Urothelium cell line (cell line): Measurements from ENCODE around the gene CCSER1.
A peak's percentile ranks its signal among the peaks of the same experiment; 100 is the strongest.
"Not testable (repeated sequence)": the region's sequence is repeated elsewhere in the genome, so short reads cannot be mapped to it uniquely, and the experiment has no call there.

Source experiments
- DNase-seq: peaks from one replicate; pipeline ENCODE4 v3.0.0; 2011; ENCODE audit warnings: low spot score, mixed read lengths
- FAIRE-seq: peaks from 2 replicates; lab custom pipeline; 2011; peaks lifted over from hg19 to GRCh38; lab: Jason Lieb, UNC

CCSER1 gene

DNA sequence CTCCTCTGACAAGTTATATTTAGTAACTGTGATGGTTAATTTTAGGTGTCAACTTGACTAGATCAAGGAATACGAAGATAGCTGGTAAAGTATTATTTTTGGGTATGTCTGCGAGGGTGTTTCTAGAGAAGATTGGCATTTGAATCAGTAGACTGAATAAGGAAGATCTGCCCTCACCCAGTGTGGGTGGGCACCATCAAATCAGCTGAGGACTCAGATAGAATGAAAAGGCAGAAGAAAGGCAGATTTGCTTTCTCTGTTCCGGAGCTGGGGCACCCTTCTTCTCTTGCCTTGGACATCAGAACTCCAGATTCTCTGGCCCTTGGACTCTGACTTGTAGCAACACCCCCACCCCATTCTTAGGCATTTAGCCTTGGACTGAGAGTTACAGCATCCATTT is 981.6 kb downstream of the CCSER1 start:
- DNase-seq (no peak), FAIRE-seq (no peak)

DNA sequence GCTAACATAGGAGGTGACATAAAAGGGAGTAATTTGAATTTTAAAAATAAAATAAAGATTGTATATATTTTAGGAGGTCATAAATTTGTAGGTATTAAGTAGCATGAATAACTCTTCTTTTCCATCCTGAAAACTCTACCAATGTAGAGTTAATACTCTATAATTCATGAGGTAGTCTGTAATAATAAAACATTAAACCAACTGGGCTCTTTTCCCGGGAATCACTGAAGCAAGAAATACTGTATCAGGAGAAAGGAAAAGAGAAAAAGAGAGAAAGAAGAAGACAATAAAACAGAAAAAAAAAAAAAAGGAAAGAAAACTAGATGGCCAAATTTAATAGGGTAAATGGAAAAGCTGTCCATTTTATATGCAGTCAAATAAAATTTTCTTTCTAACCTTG is 984.4 kb downstream of the CCSER1 start:
- no peak for DNase-seq

DNA sequence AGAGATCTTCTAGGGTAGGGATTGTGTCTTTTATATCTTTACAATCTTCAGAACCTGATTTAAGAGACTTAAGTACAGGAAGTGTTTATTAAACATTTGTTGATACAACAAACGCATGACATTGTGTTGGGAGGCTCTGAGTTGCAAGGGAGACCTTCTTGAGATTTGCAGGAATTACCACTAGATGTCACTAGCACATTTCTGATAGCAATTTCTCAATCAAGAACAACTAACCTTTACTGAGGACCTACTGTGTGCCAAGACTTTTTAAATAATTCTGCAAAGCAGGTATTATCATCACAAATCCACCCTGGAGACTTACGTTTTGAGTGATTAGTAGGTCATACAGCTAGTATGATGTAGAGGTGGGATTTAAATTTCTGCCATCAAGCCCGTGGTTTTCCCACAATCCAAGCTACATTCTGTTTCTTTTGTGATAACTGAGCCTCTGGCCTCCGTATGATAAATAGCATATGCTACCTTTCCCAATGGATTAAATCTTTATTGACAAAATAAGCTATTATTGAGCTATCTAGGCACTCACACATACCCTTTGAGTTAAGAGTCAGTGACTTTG is 986.0 kb downstream of the CCSER1 start:
- DNase-seq: peak; percentile 23
- no peak for FAIRE-seq

More for the DNA sequence above, 984.4 kb downstream of the CCSER1 start:
- FAIRE-seq: no peak

DNA sequence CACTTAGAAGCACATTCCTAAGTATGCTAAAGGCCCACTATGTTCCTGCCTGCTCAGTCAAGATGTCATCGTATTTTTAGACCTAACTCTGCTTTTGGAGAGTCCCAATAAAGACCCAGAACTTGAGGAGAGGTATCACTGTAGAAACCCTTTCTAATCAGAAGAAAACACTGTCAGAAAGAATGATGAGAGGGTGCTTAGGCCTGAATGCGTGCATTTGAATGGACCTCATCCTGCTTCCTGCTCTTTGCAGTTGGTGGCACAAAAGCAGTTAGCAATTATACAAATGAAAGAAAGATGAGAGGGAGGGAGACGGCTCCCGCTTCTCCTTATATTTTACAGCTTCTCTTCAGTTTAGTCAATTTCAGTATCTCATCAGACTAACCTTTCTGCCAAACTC is 987.2 kb downstream of the CCSER1 start:
- DNase-seq: no peak
- no peak for FAIRE-seq

DNA sequence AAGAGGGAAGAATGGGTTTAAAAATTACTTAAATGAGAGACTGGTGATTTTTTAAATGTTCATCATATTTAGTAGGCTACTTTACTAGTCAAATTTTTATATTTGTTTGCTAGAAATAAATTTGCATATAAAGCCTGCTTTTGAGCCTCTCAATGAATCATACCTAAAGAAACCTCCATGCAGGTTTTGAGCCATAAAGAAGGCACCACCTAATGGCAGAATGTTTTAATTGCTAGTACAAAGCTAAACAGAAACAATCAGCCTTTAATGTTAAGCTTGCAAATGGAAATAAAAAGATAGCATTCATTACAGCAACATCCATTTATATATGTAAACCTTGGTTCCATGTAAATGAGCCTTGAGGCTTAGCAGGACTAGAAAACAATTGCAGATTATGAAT is 989.7 kb downstream of the CCSER1 start:
- FAIRE-seq (no peak), DNase-seq (peak; percentile 9)

DNA sequence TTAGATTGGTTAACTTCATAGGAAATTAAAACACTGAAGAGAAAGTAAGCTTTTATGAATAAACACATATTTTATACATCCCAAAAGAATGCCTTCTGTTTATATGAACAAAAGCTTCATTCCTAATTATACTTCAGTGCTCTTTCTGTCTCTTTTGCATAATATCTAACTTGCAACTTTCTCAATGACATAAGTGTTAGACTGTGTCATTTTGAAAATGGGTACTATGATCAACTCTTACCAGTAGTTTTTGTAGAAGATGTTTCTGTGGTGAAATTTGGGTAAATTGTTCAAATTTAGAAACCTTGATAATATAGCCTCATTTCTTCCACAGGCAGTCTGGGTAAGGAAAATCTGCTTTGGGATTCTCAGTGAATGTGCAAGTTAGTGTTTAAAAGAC is 991.4 kb downstream of the CCSER1 start:
- FAIRE-seq (no peak), DNase-seq (no peak)

DNA sequence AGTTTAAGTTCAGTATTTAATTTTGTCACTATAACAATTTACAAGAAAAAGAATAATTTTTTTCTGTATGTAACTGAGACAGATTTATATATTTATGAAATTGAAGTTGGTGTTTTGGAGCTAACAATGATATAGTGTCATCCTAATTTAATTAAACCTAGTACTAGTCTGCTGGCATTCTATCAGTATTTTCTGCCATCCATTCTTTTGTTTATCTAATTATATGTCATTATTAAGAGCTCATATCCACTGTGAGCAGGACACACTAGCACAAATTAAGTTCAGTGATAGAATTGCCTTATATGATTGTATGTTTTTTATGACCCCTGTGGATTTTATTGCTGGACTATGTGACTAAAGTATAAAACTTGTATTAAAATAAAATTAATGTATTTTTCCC is 996.5 kb downstream of the CCSER1 start:
- DNase-seq (no peak), FAIRE-seq (no peak)

DNA sequence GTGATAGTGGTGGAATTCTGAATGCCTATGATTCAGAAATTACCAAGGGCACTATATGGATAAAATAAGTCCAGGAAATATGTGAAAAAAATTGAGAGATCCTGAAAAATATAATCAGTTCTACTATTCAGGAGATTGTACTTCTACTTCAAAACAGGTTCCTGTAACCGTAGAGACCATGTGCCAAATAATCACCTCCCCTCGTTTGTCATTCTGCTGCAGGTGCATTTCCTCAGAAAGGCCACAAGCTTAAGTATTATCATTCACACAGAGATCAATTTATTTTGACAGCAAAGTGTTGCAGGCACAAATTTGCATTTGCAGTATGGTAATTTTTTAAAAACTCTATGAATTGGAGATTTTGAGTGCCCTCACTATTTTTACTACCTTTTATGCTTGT is 1000.0 kb downstream of the CCSER1 start:
- no peak for DNase-seq
- no peak for FAIRE-seq

DNA sequence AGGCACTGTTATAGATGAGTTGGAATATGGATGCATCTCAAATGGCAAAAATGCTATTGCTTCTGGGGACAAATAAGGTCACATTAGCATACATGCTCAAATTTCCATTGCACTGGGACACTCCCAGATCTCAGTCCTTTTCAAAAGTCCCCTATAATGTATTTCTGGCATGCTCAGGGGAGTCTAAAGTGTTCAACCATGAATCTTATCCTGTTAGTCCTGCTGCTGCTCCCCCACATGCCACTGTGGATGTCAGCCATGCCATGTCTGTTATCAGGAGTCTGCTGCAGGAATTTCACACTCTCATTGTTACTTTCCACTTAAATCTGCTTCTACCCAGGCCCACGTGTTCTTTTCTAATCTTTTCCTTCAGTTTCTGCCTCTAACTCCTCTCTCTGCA is 1000.6 kb downstream of the CCSER1 start:
- DNase-seq: no peak
- FAIRE-seq: no peak

DNA sequence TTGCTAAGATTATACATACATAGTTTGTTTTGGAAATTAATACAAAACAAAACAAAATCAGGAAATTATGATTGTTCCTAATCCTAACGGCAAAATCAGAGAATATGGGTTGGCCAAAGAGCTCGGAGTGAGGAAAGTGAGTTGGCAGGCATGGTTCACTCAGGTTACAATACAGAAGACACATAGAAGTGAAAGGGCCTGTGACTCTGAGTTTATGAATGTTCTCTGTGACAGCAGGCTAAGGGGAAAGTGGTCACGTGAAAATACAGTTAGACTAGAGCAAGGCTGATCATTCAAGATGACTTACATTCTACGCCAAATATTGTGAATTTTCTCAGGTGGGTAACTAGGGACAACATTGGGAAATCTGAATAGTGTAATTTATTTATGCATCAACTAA is 1001.3 kb downstream of the CCSER1 start:
- no peak for DNase-seq
- FAIRE-seq: no peak

DNA sequence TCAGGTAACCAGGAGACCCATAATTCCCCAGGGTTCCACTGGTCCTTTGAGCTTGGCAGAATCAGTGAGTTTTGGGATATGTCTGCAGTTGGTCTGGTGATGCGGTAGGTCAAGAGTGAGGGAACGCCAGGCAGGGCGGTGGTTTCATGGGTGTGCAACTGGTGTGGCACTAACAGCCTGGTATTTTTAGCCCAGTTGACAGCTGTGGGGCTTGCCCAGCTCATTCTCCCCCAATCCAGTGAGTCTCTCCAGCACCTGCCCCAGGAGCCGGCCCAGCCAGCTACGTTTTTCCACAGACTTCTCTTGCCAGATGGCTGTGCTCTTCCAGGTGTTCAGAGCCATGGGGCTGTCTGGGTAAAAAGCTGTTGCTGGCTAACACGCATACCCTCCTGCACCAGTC is 1019.9 kb downstream of the CCSER1 start:
- FAIRE-seq (no peak), DNase-seq (no peak)

DNA sequence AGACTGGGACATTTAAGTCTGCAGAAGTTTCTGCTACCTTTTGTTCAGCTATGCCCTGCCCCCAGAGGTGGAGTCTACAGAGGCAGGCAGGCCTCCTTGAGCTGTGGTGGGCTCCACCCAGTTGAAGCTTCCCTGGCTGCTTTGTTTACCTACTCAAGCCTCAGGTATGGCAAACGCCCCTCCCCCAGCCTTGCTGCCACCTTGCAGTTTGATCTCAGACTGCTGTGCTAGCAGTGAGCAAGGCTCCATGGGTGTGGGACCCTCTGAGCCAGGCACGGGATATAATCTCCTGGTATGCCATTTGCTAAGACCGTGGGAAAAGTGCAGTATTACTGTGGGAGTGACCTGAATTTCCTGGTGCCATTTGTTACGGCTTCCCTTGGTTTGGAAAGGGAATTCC is 1026.8 kb downstream of the CCSER1 start:
- DNase-seq, FAIRE-seq: not testable (repeated sequence)

DNA sequence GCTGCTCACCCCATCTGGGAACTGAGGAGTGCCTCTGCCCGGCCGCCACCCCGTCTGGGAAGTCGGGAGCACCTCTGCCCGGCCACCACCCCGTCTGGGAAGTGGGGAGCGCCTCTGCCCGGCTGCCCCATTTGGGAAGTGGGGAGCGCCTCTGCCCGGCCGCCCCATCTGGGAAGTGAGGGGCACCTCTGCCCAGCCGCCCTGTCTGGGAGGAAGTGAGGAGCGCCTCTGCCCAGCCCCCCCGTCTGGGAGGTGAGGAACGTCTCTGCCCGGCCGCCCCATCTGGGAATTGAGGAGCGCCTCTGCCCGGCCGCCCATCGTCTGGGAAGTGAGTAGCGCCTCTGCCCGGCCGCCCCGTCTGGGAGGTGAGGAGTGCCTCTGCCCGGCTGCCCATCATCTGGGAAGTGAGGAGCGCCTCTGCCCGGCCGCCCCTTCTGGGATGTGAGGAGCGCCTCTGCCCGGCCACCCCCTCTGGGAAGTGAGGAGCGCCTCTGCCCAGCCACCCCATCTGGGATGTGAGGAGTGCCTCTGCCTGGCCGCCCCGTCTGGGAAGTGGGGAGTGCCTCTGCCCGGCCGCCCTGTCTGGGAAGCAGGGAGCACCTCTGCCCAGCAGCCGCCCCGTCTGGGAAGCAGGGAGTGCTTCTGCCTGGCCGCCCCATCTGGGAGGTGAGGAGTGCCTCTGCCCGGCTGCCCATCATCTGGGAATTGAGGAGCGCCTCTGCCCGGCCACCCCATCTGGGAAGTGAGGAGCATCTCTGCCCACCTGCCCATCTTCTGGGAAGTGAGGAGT is 1040.9 kb downstream of the CCSER1 start:
- not testable (repeated sequence) for FAIRE-seq, DNase-seq

DNA sequence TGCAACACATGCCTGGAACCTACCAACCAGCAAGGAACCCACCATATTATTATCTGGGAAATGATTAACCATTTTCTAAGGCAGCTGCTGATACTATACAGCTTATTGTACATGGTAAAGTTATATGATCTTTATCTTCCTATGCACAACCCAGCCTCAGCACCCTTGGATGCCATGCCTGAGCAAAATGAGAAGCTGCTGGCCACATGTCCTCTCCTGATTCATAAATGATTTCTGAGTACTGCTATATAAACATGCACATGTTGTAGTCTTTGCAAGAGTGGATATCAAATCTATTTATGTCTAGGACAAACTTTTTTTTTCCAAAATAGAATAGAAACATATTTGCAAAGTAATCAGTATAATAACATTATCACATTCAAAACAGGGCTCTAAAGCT is 1043.6 kb downstream of the CCSER1 start:
- DNase-seq (no peak), FAIRE-seq (no peak)

DNA sequence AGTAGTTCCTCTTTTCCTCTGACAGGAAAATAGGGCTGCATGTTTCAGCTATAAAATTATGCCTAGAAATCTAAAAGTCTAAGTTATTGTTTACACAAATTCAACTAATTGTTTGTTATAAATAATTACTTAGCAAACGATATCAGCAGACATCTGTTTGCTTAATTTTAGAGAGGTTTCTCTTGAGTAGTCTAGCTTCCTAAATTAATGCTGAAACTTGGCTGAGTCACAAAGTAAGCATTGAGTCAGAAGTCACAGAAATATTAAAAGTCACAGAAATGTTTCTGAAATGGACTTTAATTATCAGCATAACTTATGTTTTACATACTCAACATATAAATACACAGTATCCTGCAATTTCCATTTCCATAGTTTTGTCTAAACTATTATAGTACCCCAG is 1044.0 kb downstream of the CCSER1 start:
- FAIRE-seq: no peak
- DNase-seq: no peak

DNA sequence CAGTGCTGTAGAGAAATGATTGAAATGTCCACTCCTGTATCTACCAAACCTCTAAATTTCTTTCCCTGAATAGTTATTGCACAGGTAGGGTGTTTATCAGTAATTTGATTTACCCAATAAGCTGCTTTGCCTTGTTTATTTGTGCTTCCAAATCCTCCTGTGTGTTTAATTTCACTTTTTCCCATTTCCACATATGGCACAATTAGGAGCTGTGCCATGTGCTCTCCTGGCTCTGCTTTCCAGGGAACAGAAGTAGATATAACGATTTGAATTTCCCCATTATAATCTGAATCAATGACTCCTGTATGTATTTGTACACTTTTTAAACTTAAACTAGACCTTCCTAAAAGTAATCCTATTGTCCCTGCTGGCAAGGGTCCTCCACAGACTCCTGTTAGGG is 1057.9 kb downstream of the CCSER1 start:
- not testable (repeated sequence) for DNase-seq, FAIRE-seq

DNA sequence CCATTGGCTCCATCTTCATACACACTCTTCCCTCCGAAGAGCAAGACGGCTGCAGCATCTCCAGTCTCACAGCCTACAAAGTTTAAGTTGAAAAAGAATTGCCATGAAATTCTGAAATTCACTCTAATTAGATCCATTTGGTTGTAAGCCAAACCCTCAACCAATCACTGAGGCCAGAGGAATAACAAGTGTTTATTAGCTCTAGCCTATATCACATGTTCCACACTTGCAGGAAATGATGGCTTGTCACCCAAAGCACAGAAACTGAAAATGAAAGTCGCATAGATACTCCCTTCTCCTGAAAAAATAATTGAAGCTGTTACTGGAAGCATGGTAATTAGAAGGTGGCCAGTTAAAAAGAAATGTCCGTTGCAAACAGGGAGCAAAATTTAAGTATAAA is 1071.8 kb downstream of the CCSER1 start:
- DNase-seq (no peak), FAIRE-seq (no peak)

DNA sequence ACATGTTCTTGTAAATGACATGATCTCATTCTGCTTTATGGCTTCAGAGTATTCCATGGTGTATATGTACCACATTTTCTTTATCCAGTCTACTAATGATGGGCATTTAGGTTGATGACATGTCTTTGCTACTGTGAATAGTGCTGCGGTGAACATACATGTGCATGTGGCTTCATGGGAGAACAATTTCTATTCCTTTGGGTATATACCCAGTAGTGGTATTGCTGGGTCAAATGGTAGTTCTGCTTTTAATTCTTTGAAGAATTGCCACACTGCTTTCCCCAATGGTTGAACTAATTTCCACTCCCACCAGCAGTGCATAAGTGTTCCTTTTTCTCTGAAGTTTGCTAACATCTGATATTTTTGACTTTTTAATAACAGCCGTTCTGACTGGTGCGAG is 1080.3 kb downstream of the CCSER1 start:
- no peak for DNase-seq
- no peak for FAIRE-seq

DNA sequence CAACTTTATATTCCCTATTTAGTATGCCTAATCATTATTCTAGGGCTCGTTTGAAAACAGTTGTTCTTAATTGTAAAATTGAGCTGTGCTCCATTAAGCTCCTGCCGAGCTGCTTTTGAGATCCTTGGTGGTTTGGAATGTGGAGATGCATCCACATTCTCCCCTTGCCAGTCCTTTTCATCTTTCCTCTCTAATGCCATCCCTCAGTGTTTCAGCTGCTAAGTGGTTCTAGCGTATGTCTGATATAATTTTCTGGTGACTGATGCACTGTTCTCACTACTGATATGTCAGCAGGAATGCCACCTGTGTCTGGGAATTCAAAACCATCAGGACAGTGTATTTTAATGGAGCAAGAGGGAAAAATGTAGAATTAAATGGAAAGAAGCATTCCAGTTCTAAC is 1085.0 kb downstream of the CCSER1 start:
- DNase-seq (no peak), FAIRE-seq (no peak)

DNA sequence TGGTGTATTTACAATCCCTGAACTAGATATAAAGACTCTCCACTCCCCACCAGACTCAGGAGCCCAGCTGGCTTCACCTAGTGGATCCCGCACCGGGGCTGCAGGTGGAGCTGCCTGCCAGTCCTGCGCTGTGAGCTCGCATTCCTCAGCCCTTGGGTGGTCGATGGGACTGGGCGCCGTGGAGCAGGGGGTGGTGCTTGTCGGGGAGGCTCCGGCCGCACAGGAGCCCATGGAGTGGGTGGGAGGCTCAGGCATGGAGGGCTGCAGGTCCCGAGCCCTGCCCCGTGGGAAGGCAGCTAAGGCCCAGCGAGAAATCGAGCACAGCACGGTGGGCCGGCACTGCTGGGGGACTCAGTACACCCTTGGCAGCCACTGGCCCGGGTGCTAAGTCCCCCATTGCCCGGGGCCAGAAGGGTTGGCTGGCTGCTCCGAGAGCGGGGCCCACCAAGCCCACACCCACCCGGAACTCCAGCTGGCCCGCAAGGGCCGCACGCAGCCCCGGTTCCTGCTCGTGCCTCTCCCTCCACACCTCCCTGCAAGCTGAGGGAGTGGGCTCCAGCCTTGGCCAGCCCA is 1090.7 kb downstream of the CCSER1 start:
- DNase-seq, FAIRE-seq: not testable (repeated sequence)

DNA sequence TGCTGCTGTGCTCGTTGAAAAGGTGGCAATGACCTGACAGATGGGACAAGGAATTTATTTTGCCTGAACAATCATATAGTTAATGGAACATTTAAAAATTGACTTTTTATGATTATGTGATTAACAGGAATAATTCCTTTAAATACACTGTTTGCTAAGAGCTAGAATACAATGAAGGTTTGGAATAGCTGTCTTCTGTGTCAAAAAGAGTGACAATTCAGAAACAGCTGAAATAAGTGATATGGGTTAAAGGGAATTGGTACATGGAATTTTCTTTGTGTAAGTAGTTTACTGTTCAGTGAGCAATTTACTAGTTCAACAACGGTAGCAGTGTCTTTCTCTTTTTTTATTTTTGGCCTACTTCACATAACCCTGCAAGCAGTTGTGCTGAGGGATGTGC is 1093.1 kb downstream of the CCSER1 start:
- FAIRE-seq: no peak

DNA sequence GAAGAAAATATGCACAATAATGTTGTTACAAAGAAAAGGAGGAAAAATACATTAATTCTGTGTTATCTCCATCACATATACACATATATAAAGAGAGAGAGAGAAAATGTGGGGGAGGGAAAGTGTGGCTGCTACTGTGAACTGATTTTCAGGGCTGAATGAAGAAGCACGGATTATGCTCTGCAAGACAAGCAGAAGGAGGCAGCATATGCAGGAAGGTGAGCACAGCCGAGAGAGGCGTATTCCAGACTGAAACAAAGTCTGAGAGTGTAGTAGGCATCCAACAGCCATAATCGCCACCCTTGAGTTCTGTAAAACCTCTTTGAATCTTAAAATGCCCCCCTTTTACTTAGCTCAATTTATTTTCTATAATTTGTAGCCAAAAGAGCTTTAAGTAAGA is 1094.8 kb downstream of the CCSER1 start:
- FAIRE-seq (no peak), DNase-seq (no peak)

More for the DNA sequence above, 1093.1 kb downstream of the CCSER1 start:
- no peak for DNase-seq
